HG03175 (cell line): ENCODE measurements around the gene ATP8B3.
"Not testable (repeated sequence)": the region's sequence is repeated elsewhere in the genome, so short reads cannot be mapped to it uniquely, and the experiment has no call there.

Experiments used
- ATAC-seq: cut with Tn5 transposase; IDR thresholded peaks from one replicate; pipeline ENCODE4 v1.9.1; 2021; ENCODE audit warnings: mild to moderate bottlenecking, moderate library complexity; ENCODE audit not compliant: unreplicated experiment

The ATP8B3 gene

DNA sequence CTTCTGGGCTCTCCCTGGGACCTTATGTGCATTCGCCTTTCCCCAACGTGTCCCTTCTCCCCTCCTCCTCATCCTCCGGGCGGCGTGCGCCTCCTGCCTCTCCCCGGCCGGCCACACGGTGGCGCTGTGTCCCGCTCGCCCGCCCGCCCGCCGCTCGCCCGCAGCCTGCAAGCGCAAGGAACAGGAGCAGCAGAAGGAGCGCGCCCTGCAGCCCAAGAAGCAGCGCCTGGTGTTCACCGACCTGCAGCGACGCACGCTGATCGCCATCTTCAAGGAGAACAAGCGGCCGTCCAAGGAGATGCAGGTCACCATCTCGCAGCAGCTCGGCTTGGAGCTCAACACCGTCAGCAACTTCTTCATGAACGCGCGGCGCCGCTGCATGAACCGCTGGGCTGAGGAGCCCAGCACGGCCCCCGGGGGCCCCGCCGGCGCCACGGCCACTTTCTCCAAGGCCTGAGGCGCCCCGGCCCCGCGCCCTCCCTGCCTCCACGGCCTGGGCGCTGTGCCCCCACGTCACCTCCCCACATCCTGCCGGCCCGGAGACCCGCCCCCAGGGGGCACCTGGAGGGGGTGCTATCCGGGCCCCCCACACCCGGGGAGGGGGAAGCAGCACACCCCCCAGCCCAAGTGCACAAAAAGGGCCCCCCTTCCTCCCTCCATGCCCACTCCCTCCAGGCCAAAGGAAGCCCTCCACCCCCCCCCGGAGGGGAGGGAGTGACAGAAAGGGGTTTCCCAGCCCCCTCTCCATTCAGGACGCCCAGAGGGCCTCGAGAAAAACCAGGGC, 36.9 kb downstream of the ATP8B3 start:
- no peak for ATAC-seq

DNA sequence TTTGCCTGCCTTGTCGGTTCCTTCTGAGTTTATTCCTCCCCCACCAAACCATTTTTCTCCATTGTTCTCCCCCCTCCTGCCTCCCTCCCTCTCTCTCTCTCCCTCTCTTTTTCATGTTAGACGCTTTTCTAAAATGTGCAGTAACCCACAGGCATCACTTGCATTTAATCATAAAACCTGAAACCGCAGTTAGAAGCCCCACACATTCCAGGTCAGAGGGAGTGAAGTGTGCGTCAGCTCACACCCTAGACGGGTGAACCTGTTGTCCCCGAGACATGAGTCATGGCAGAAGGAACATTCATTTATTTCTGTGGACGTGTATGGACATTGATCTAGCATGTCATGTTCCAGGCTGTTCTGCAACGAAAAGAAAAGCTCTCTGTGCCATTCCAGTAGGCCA, 38.9 kb downstream of the ATP8B3 start:
- no peak for ATAC-seq

DNA sequence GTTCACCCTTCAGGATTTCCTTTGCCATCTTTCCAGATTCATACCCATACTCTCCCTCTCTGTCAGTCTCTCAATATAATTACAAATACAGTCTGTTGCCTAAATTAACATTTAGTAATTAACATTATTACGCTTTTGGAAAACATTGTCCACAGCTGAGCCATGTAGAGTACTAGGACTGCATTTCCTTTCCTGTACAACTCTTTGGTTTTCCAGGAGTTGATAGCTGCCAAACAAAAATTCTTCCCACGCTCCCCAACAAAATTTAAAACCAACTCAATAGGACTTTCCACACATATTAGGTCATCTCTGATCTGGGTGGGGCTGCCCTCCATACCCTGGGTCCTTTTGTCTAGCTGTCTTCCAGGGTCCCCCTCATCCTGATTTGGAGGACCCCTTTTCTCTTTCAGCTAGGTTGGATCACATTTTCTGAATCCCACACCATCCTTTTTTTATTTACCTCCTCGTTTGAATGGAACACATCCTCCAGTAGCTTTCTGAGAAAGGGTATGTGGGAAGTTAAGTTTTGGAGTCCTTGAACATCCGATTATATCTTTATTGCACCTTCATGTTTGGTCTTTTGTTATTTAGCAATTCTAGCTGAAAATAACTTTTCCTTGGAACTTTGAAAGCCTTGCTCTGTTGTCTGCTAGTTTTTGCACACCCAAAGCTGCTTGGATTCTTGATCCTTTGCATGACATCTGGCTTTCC, 41.1 kb downstream of the ATP8B3 start:
- ATAC-seq = no peak

DNA sequence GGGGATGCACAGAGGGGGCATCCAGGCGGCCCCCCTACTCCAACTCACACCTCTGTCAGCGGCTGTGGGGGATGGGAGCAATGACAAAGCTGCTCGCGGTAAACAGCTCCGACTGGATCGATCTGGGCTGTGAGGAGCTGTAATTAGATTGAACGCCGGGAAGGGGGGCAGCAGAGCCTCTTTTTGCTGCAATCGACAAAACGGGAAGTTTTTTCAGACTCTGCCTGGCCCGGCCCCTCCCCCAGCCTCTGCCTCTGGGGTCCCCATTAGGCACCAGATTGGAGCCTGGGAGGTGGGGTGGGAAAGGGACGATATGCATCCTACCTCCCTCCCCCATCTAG, 42.5 kb downstream of the ATP8B3 start:
- ATAC-seq = no peak

DNA sequence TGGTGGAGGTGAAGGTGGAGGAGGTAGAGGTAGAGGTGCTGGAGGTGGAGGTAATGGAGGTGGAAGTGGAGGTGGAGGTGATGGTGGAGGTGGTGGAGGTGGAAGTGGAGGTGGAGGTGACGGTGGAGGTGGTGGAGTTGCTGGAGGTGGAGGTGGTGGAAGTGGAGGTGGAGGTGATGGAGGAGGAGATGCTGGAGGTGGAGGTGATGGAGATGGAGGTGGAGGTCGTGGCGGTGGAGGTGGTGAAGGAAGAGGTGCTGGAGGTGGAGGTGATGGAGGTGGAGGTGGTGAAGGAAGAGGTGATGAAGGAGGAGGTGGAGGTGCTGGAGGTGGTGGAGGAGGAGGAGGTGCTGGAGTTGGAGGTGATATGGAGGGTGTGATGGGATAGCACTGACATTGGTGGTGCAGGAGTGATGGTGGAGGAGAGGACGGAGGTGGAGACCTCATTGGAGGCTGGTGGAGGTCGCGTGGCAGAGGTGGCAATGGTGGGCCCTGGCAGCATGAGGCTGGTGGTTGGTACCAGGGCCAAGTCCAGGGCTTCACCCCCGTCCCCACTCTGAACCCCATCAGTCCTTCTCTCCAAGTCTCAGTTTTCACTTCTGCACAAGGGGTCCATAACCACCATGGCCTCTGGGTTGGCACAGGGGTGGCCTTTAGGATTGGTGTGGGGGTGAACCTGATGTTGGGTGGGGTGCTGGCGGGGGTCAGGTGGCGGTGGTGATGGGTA, 43.0 kb downstream of the ATP8B3 start:
- ATAC-seq = no peak

DNA sequence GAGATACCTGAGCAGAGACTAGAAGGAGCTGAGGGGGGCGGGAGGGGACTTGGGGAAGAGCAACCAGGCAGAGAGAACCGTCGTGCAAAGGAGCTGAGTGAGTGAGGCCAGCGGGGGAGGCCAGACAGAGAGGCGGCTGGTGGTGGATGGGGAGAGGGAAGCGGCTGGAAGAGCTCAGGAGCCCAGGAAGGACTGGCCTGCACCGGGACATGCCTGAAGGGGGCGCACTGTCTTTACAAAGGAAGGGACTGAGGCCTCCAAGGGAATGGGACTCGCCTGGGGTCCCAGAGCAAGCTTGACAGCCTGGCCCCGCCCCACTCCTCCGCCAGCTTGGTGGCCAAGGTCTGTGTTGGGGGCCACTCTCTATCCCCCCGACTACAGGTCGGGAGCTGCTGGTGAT, 43.8 kb downstream of the ATP8B3 start:
- no peak for ATAC-seq

DNA sequence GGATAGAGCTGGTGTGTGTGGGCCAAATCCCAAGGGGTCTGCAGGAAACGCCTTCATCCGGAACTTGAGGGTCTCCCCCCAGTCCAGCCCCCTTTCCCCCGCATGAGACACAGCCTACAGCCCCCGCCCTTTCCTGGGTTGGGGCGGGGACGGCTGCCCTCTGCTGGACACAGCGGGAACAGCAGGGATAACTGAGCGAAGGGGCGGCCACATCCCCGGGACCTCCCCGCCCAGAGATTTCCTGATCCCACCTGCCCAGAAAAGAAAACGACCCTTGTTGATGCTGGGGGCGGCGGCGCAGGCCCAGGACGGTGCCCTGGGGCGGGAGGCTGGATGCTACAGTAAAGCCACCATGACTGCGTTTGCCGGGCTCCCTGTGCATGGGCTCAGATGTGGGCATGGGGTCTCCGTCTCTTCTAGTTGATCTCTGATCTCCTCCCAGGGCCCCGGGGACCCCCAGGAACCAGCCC, 44.6 kb downstream of the ATP8B3 start:
- ATAC-seq = no peak

DNA sequence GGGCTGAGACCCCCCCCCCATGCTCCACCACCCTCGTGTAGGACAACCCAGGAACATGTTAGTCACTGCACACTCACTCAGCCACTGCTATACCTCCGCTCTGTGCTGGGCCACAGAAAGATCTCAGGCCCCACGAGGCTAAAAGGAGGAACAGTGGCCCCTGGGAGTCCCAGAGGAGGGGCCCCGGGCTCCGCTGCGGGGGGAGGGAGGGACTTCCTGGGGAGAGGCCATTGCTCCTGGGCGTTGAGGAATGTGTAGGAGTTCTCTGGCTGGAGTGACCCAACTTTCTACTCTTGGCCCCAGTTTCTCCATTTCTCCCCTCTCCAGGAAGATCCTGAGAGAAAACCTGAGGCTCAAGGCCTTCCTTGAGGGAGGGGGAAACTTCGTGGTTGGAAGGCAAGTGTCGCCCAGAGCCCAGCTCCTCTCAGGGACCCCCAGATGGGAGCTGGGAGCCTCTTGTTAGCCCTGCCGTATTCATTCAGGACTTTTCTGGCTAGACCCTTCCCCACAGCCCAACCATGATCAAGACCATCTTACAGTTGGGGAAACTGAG, 45.2 kb downstream of the ATP8B3 start:
- no peak for ATAC-seq

DNA sequence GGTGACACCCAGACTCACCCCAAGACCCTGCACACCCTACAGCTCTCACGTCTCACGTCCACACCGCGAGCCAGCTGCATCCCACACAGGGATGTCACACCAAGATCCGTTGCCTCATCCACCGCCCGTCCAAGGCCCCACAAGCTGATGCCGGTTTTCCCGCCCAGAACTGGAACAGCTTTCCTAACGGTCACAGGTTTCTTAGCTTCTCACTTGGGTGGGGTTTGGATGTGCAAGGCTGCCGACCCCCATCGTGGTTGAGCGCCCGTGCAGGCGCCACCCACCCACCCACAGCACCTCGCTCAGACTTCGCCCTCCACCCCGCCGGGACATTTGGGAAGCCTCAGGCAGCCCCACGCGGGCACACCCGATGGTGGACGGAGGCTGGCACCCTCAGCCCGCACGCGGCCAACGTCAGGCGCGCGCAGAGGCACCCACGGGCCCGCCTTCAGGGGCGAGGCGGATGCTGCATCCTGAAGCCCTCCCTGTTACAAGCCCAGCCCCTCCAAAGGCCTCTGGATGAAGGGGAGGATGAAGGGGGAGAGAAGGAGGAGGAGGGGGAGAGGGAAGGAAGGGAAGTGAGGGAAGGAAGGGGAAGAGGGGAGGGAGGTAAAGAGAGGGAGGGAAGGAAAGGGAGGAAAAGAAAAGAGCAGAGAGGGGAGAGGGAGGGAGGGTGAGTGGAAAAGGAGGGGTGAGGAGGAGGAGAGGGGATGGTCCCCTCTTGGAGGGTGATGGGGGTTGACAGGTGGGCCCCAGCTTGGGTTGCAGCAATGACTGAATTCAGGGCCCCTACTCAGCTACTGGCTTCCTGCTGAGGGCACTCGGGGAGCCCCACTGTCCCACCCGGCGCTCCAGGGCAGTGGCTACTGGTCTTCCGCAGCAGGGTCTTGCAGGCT, 45.9 kb downstream of the ATP8B3 start:
- no peak for ATAC-seq

DNA sequence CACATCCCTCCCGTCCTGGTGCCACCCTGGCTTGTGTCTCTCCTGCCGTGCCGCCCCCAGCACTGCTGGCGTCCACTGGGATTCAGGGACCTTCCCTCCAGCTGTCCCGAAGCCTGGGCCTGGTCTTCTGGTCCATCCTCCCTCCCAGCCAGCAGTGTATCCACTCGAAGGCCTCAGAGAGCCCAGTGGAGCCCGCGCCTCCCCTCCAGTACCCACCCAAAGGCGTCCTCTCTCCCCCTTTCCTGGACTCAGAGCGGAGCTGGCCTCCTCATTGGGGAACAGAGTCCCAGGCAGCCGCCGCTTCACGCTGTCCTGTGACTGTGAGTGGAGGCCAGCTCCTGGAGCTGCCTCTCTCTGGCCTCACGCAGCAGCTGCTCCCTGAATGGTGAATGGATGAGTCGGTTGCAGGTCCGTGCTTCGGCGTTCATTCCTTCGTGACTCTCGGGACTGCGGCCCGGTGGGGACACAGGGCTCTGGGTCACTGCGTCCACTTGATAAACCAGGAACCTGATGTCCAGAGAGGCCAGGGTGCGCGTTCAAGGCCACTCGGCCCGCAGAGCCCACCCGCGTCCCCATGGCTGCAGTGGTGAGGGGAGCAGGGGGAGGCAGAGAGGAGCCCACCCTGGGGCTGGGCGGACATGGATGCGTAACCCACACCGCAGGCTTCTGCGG, 46.7 kb downstream of the ATP8B3 start:
- ATAC-seq = no peak

DNA sequence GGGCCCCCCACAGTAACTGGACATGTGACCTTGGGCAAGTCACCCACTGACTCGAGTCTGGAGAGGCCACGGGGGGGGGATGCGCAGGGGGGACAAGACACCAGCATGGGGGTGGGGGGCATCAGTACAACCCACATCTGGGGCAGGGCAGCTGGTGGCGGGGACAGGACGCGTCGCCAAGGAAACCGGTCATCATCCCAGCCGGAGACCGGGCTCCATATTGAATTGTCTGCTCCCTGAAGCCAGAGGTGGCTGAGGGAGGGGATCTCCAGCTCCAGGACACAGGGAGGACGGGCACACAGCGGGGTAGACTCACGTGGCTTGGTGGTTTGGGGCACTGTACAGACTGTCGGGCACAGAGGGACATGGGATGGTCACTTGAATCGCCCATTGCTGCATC, 47.3 kb downstream of the ATP8B3 start:
- no peak for ATAC-seq

DNA sequence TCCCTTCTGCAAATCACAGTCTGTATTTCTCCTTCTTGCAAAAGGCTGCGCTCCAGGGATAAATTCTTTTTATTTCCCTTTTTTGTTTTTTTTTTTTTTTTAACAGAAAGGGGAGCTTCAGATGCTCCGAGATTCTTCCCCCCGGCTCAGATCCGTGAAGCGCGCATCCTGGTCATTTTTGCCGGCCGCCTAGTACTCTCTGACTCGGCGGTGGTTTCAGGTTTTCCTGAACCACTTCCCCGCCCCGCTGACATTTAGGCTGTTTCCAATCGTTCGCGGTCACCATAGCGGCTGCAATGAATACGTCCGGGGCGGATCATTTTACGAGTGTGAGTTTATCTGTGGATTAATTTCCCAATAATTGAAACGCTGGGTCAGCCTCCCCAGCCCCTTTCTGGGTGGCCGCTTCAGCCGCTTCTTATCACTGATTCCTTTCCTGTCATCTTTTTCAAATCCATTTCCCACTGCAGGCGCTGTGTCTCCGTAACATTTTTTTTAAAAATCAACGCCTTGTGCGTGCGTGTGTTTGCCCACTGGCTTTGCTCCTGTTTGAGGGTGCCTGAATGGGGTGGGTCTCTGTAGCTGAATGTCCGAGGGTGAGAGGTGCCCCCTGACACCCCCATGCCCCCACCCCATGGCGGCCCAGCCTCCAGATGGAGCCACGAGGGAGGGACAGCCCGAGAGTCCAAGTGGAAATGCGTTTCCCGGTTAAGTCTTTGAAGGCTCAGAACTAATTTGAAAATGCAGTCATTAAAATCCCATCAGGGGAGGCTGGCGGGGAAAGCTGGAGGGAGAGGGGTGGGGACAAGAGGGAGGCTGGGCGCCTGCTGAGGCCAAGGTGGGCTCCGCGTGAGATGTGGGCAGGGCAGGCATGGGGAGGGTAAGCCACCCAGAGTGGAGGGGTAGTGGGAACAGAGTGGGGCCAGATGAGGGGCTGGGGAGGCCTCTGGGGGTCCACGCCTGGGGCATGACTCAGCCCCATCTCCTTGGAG, 48.1 kb downstream of the ATP8B3 start:
- no peak for ATAC-seq

DNA sequence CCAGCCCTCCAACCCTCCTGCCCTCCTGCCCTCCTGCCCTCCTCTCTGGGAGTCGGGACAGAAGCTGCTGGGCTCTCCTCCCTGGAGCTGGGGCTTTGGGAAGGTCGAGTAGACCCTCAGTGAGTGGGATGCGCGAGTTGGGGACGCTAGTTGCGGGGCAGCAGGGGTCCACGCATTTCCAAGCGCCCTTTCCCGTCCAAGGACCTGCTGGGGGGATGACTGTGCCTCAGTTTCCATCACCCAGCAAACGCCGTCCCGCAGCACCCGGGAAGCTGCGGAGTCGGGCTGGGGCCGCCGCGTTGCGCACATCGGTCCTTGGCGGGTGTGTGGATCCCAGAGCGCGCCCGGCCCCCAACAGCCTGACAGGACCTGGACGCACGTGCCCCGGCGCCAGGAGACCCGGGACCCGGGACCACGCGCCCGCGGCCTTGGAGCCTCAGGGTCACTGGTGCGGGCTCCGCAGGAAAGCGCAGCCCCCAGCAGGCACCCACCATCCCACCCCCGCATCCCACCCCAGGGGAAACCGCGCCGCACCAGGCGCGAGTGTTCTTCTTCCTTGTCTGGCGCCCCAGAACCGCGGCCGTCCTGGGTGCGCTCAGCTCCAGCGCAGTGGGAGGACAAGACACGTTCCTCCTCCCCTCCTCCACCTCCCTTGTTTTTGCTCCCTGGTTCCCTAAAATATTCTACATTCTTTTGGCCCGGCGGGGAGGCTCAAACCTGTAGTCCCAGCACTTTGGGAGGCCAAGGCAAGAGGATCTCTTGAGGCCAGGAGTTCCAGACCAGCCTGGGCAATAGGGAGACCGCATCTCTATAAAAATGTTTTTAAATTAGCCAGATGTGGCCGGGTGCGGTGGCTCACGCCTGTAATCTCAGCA, 49.6 kb downstream of the ATP8B3 start:
- no peak for ATAC-seq

DNA sequence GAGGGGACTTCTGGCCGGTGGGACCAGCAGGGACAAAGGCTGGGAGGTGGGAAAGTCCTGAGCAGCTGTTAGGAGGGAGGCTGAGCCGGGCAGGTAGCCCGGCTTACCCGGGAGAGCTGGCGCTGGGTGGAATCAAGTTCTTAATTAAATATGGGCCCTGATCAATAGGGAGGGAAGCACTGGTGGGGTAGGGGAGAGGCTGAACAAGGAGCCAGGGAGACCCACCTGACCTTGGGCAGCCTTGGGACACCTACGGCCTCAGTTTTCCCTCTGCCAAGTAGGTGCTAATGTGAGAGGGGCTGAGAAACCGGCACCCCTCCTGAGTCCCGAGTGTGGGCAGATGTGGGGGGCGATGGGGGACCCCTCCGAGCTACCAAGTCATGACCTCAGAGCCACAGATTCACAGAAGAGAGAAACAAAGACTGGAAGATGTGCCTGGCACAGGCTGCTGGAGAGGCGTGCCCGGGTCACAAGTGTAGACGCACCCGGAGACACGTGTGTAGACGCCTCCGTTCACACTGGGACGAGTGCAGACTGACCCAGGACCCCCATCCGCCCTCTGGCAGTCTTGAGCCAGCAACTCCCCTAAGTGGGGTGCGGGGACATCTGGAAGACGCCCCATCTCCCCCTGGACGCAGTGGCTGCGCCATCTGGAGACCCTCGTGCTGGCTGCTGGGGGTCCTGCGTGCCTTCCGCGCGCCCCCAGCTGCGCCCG, 50.4 kb downstream of the ATP8B3 start:
- no peak for ATAC-seq

DNA sequence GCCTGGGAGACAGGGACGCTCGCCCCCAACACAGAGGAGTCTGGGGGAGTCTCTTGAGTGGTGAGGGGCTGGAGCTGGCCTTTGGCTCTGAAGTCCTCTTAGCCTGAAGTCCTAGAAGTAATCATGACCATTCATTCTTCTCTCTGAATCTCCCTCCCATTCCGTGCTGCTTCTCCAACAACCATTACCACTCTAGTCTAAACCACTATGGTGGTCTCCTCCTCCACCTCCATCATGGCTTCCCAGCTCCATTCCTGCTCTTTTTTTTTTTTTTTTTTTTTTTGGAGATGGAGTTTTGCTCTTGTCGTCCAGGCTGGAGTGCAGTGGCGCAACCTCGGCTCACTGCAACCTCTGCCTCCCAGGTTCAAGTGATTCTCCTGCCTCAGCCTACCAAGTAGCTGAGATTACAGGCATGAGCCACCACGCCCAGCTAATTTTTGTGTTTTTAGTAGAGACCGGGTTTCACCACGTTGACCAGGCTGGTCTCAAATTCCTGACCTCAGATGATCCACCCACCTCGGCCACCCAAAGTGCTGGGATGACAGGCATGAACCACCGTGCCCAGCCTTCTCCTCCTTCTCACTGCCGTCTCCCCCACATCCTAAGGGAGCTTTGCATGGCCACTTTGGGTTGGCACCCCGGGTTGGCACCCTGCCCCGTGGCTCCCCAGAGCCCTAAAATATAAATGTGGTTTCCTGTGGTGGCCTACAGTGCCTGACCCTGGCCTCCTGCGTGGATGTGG, 51.1 kb downstream of the ATP8B3 start:
- ATAC-seq = not testable (repeated sequence)

DNA sequence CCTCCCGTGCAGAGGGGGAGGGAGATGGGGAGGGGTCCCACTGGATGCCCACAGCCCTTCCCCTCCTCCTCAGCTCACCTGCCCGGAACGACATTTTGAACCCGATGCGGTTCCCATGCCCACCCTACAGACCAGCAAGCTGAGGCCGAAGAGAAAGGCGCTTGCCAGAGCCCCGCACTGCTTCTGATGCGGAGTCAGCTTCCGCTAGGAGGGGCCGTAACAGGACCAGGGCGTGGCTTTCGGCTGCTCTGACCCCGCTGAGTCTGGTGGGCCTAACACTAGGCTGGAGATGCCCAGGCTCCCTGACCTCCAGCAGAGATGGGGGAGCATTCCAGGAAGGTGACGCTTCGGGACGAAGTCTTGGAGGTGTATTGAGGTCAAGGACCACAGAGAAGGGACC, 52.1 kb downstream of the ATP8B3 start:
- ATAC-seq = no peak
